Activated T-cell treated with anti-CD3 and anti-CD28 coated beads, Interleukin-2, amount 50 U/mL, for 1 hour (primary cell): Measurements from ENCODE around the gene LTO1.

Source experiments
- DNase-seq: peaks from one replicate; pipeline ENCODE4 v3.0.0-alpha.2; 2020

The LTO1 gene

GRCh38 chr11:69674886-69675714 lies at the start of gene LTO1:
Gene LTO1 (minus strand): TSS chr11:69675353. CDS start chr11:69675239, 114 bp downstream.
- DNase-seq, result peak; percentile 95

- no peak for DNase-seq
Measured at GRCh38 chr11:69721745-69722144, 46.6 kb upstream of the LTO1 start.

GRCh38 chr11:69721106-69721505 lies 46.0 kb upstream of the LTO1 start:
- no peak for DNase-seq

- no peak for DNase-seq
Measured at GRCh38 chr11:69718912-69719311, 43.8 kb upstream of the LTO1 start.

GRCh38 chr11:69718147-69718546 lies 43.0 kb upstream of the LTO1 start:
- no peak for DNase-seq

- DNase-seq, result no peak
Measured at GRCh38 chr11:69716891-69717747, 42.0 kb upstream of the LTO1 start.

GRCh38 chr11:69716099-69716498 lies 40.9 kb upstream of the LTO1 start:
- DNase-seq, result no peak

- no peak for DNase-seq
Measured at GRCh38 chr11:69715446-69715845, 40.3 kb upstream of the LTO1 start.

- DNase-seq, result no peak
Measured at GRCh38 chr11:69711822-69712801, 37.0 kb upstream of the LTO1 start.

- no peak for DNase-seq
Measured at GRCh38 chr11:69708736-69709401, 33.7 kb upstream of the LTO1 start.

- DNase-seq, result no peak
Measured at GRCh38 chr11:69707176-69707575, 32.0 kb upstream of the LTO1 start.

GRCh38 chr11:69705901-69706787 lies 31.0 kb upstream of the LTO1 start:
- no peak for DNase-seq

GRCh38 chr11:69705351-69705811 lies 30.2 kb upstream of the LTO1 start:
- DNase-seq, result no peak

GRCh38 chr11:69704508-69705253 lies 29.5 kb upstream of the LTO1 start:
- DNase-seq, result no peak

- no peak for DNase-seq
Measured at GRCh38 chr11:69703768-69704507, 28.8 kb upstream of the LTO1 start, which contains the start of gene FGF19. Gene FGF19 (minus strand): TSS chr11:69704022. CDS start chr11:69703876, 146 bp downstream.

- DNase-seq, result no peak
Measured at GRCh38 chr11:69703453-69703767, 28.3 kb upstream of the LTO1 start.

- DNase-seq, result no peak
Measured at GRCh38 chr11:69702769-69703452, 27.8 kb upstream of the LTO1 start.

GRCh38 chr11:69702239-69702691 lies 27.1 kb upstream of the LTO1 start:
- no peak for DNase-seq
